ENCODE measurements around the gene VEPH1.

Gene VEPH1

GRCh38 chr3:157475921-157476414 is 27.2 kb downstream of the VEPH1 start:
- TF ChIP-seq GATA3 (IDR thresholded peaks at IDR 0.05; ENCODE audit: low read depth, low read length) (no peak), GATA2 (IDR thresholded peaks at IDR 0.05; ENCODE audit: low read depth, low read length) (no peak)

GRCh38 chr3:157472648-157473047 is 30.6 kb downstream of the VEPH1 start:
- TF ChIP-seq GATA2 (IDR thresholded peaks at IDR 0.05; ENCODE audit: low read depth, low read length) = no peak
- TF ChIP-seq GATA3 (IDR thresholded peaks at IDR 0.05; ENCODE audit: low read depth, low read length) = no peak

GRCh38 chr3:157471064-157471463 is 32.2 kb downstream of the VEPH1 start:
- TF ChIP-seq GATA2 (IDR thresholded peaks at IDR 0.05; ENCODE audit: low read depth, low read length) (no peak), GATA3 (IDR thresholded peaks at IDR 0.05; ENCODE audit: low read depth, low read length) (no peak)

GRCh38 chr3:157469561-157470294 is 33.5 kb downstream of the VEPH1 start:
- TF ChIP-seq GATA2 (IDR thresholded peaks at IDR 0.05; ENCODE audit: low read depth, low read length) (no peak), GATA3 (IDR thresholded peaks at IDR 0.05; ENCODE audit: low read depth, low read length) (no peak)

GRCh38 chr3:157467200-157467599 is 36.0 kb downstream of the VEPH1 start:
- no peak for TF ChIP-seq GATA2 (IDR thresholded peaks at IDR 0.05; ENCODE audit: low read depth, low read length)
- TF ChIP-seq GATA3 (IDR thresholded peaks at IDR 0.05; ENCODE audit: low read depth, low read length) = no peak

- TF ChIP-seq GATA2 (IDR thresholded peaks at IDR 0.05; ENCODE audit: low read depth, low read length) (peak; percentile 53; the same call in 1 of the 2 replicates), GATA3 (IDR thresholded peaks at IDR 0.05; ENCODE audit: low read depth, low read length) (no peak)
Observed at GRCh38 chr3:157465741-157466140, 37.5 kb downstream of the VEPH1 start.

- no peak for TF ChIP-seq GATA3 (IDR thresholded peaks at IDR 0.05; ENCODE audit: low read depth, low read length)
- TF ChIP-seq GATA2 (IDR thresholded peaks at IDR 0.05; ENCODE audit: low read depth, low read length) = no peak
Observed at GRCh38 chr3:157464321-157464720, 38.9 kb downstream of the VEPH1 start.

GRCh38 chr3:157463816-157464215 is 39.4 kb downstream of the VEPH1 start:
- TF ChIP-seq GATA2 (IDR thresholded peaks at IDR 0.05; ENCODE audit: low read depth, low read length) (no peak), GATA3 (IDR thresholded peaks at IDR 0.05; ENCODE audit: low read depth, low read length) (no peak)

- TF ChIP-seq GATA2 (IDR thresholded peaks at IDR 0.05; ENCODE audit: low read depth, low read length) (no peak), GATA3 (IDR thresholded peaks at IDR 0.05; ENCODE audit: low read depth, low read length) (no peak)
Observed at GRCh38 chr3:157460253-157460652, 43.0 kb downstream of the VEPH1 start.

GRCh38 chr3:157459706-157460105 is 43.5 kb downstream of the VEPH1 start:
- TF ChIP-seq GATA3 (IDR thresholded peaks at IDR 0.05; ENCODE audit: low read depth, low read length) (no peak), GATA2 (IDR thresholded peaks at IDR 0.05; ENCODE audit: low read depth, low read length) (no peak)

GRCh38 chr3:157453824-157454223 is 49.4 kb downstream of the VEPH1 start:
- TF ChIP-seq GATA3 (IDR thresholded peaks at IDR 0.05; ENCODE audit: low read depth, low read length) = no peak
- no peak for TF ChIP-seq GATA2 (IDR thresholded peaks at IDR 0.05; ENCODE audit: low read depth, low read length)

GRCh38 chr3:157452097-157452496 is 51.1 kb downstream of the VEPH1 start:
- TF ChIP-seq GATA2 (IDR thresholded peaks at IDR 0.05; ENCODE audit: low read depth, low read length) (no peak), GATA3 (IDR thresholded peaks at IDR 0.05; ENCODE audit: low read depth, low read length) (no peak)

GRCh38 chr3:157447026-157447694 is 56.1 kb downstream of the VEPH1 start:
- TF ChIP-seq GATA2 (IDR thresholded peaks at IDR 0.05; ENCODE audit: low read depth, low read length) = no peak
- no peak for TF ChIP-seq GATA3 (IDR thresholded peaks at IDR 0.05; ENCODE audit: low read depth, low read length)

GRCh38 chr3:157445857-157446256 is 57.4 kb downstream of the VEPH1 start:
- no peak for TF ChIP-seq GATA2 (IDR thresholded peaks at IDR 0.05; ENCODE audit: low read depth, low read length)
- TF ChIP-seq GATA3 (IDR thresholded peaks at IDR 0.05; ENCODE audit: low read depth, low read length) = no peak

GRCh38 chr3:157444797-157445184 is 58.4 kb downstream of the VEPH1 start:
- TF ChIP-seq GATA3 (IDR thresholded peaks at IDR 0.05; ENCODE audit: low read depth, low read length) (no peak), GATA2 (IDR thresholded peaks at IDR 0.05; ENCODE audit: low read depth, low read length) (no peak)
